ENCODE data around the gene PSRC1.

Gene PSRC1

DNA sequence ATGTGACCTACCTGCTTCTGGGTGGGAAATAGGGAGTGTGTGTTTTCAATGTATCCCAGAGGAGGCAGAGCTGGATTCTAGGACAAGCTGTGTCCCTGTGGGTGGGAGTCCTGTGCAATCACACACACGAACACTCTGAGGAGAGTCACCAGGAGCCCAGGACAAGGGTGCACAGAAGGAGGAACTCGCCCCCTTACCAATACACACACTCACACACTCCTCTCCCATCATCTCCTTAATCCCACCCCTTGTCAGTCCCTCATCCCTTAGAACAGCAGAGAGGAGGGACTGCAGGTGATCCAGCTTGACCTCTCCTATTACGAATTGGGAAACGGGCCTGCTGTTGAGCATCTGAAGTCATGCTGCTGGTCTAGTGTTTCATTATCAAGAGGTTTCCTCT lies 32.3 kb upstream of the PSRC1 start:
- Histone ChIP-seq H3K4me2 (ENCODE audit: low read depth, low read length, poor library complexity, severe bottlenecking) (no peak overlapping the region), H3K4me1 (ENCODE audit: insufficient read depth, low read length, poor library complexity, severe bottlenecking) (no peaks in the 10 kb centered on the region), H3F3A (ENCODE audit: low read depth) (no peaks in the 10 kb centered on the region), H3K4me3 (ENCODE audit: low read length, poor library complexity, severe bottlenecking) (no peak overlapping the region), H2AFZ (ENCODE audit: low read length) (no peak overlapping the region), H3K79me2 (ENCODE audit: insufficient read depth, low read length) (no peaks in the 10 kb centered on the region), H3K9me3 (ENCODE audit: insufficient read depth, low read depth, low read length) (no peaks in the 10 kb centered on the region), H3K9ac (ENCODE audit: low read depth, low read length, poor library complexity, severe bottlenecking) (no peak overlapping the region), H3K9me2 (replicated peaks; ENCODE audit: low read depth, low read length) (no peaks in the 10 kb centered on the region), H3K27me3 (ENCODE audit: insufficient read depth, low read length, poor library complexity, severe bottlenecking) (no peaks in the 10 kb centered on the region), H4K20me1 (ENCODE audit: insufficient read depth, low read length, poor library complexity, severe bottlenecking) (no peaks in the 10 kb centered on the region), H3K36me3 (ENCODE audit: insufficient read depth, low read length) (peaks cover 15% of the 10 kb centered on the region; the same call in 1 of the 2 replicates)
- no peak for TF ChIP-seq EZH2phosphoT487 (IDR thresholded peaks at IDR 0.05; ENCODE audit: borderline replicate concordance)
- TF ChIP-seq CTCF (conservative IDR thresholded peaks at IDR 0.05; ENCODE audit: low read length) = no peak

GRCh38 chr1:109314795-109315194 lies 31.9 kb upstream of the PSRC1 start:
- H3K36me3 ChIP-seq (ENCODE audit: insufficient read depth, low read length) = peaks cover 14% of the 10 kb centered on the region; the same call in 1 of the 2 replicates

GRCh38 chr1:109312978-109313775 lies 30.2 kb upstream of the PSRC1 start:
- Histone ChIP-seq H3K36me3 (ENCODE audit: insufficient read depth, low read length) (peaks cover 14% of the 10 kb centered on the region; the same call in 1 of the 2 replicates), H4K20me1 (ENCODE audit: insufficient read depth, low read length, poor library complexity, severe bottlenecking) (no peaks in the 10 kb centered on the region), H3K4me3 (ENCODE audit: low read length, poor library complexity, severe bottlenecking) (no peak overlapping the region)

More at GRCh38 chr1:109314795-109315194, 31.9 kb upstream of the PSRC1 start:
- Histone ChIP-seq H3F3A (ENCODE audit: low read depth) (no peaks in the 10 kb centered on the region), H3K27me3 (ENCODE audit: insufficient read depth, low read length, poor library complexity, severe bottlenecking) (no peaks in the 10 kb centered on the region), H3K4me2 (ENCODE audit: low read depth, low read length, poor library complexity, severe bottlenecking) (no peak overlapping the region), H3K4me3 (ENCODE audit: low read length, poor library complexity, severe bottlenecking) (no peak overlapping the region), H3K9ac (ENCODE audit: low read depth, low read length, poor library complexity, severe bottlenecking) (no peak overlapping the region), H3K4me1 (ENCODE audit: insufficient read depth, low read length, poor library complexity, severe bottlenecking) (no peaks in the 10 kb centered on the region), H3K9me3 (ENCODE audit: insufficient read depth, low read depth, low read length) (no peaks in the 10 kb centered on the region), H4K20me1 (ENCODE audit: insufficient read depth, low read length, poor library complexity, severe bottlenecking) (no peaks in the 10 kb centered on the region), H2AFZ (ENCODE audit: low read length) (no peak overlapping the region), H3K9me2 (replicated peaks; ENCODE audit: low read depth, low read length) (no peaks in the 10 kb centered on the region), H3K79me2 (ENCODE audit: insufficient read depth, low read length) (no peaks in the 10 kb centered on the region)
- TF ChIP-seq EZH2phosphoT487 (IDR thresholded peaks at IDR 0.05; ENCODE audit: borderline replicate concordance) (no peak), CTCF (conservative IDR thresholded peaks at IDR 0.05; ENCODE audit: low read length) (no peak)

More at GRCh38 chr1:109312978-109313775, 30.2 kb upstream of the PSRC1 start:
- Histone ChIP-seq H2AFZ (ENCODE audit: low read length) (no peak overlapping the region), H3K9me2 (replicated peaks; ENCODE audit: low read depth, low read length) (no peaks in the 10 kb centered on the region), H3K79me2 (ENCODE audit: insufficient read depth, low read length) (no peaks in the 10 kb centered on the region), H3F3A (ENCODE audit: low read depth) (no peaks in the 10 kb centered on the region), H3K4me2 (ENCODE audit: low read depth, low read length, poor library complexity, severe bottlenecking) (no peak overlapping the region), H3K9me3 (ENCODE audit: insufficient read depth, low read depth, low read length) (no peaks in the 10 kb centered on the region), H3K9ac (ENCODE audit: low read depth, low read length, poor library complexity, severe bottlenecking) (no peak overlapping the region), H3K27me3 (ENCODE audit: insufficient read depth, low read length, poor library complexity, severe bottlenecking) (no peaks in the 10 kb centered on the region), H3K4me1 (ENCODE audit: insufficient read depth, low read length, poor library complexity, severe bottlenecking) (no peaks in the 10 kb centered on the region)
- TF ChIP-seq CTCF (conservative IDR thresholded peaks at IDR 0.05; ENCODE audit: low read length) (no peak), EZH2phosphoT487 (IDR thresholded peaks at IDR 0.05; ENCODE audit: borderline replicate concordance) (no peak)
